DMS153 treated with DMSO at 0.1 percent for 48 hours (cell line): Measurements from ENCODE around the gene HASPIN.
"Not testable (repeated sequence)": the region's sequence is repeated elsewhere in the genome, so short reads cannot be mapped to it uniquely, and the experiment has no call there.

Experiments
- DNase-seq: peaks from one replicate; lab custom pipeline; 2025; ENCODE audit not compliant: unreplicated experiment; lab: John Stamatoyannopoulos, UW

HASPIN gene

DNA sequence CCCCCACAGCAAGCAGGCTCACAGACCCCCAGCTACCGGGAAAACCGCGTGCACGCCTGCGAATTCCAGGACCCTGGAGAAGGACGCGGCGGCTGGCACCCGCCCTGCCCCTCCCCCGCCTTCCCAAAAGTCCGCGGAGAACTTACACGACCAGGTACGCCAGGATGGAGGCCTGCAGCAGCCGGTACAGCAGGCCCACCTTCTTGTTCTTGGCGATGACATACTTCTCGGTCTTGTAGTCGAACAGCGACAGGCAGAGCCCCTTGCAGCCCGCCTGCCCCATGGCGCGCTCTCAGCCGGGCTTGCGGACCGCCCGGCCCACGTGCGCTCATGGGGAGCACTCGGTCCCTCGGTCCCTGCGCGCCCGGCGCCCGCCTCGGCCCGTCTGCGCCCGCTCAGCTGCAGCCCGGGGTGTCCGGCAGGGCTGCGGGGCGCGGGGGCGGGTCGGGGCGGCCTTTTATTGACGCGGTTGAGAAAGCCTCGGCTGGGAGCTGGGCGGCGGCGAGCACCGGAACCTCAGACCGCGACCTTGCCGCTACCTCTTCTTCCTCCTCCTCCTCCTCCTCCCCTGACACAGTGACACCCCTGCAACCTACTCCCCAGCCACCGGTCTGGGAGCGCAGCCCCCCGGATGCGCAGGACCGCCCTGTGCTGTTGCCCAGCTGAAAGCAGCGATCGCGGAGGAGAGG is 27.8 kb upstream of the HASPIN start, which contains the start of gene P2RX5:
Gene P2RX5, minus strand, starts transcription at position 433 of the 689 bp plus-strand sequence. Its CDS starts 150 bp downstream, at position 283.
- DNase-seq: no peak

- DNase-seq: no peak
Measured at GRCh38 chr17:3697103-3697476, 26.6 kb upstream of the HASPIN start.

DNA sequence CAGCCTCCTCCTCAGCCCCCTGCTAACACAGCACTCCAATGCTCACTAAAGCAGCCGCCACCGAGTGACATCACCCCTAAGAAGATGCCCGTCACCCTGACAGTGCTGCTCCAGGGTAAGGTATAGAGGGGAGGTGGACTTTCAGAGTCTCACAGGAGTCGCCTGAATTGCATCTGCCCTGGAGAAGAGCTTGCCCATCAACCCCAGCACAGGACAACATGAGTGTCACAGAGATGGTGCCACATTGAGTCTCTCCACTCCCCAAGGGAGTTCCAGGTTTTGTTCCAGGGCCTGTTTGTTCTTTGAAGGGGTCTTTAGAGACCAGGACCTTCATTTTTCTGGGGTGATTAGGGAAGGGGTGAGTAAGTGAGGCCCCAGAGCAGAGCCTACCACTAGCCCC is 25.6 kb upstream of the HASPIN start:
- no peak for DNase-seq

- DNase-seq: no peak
Measured at GRCh38 chr17:3699951-3700350, 23.8 kb upstream of the HASPIN start.

DNA sequence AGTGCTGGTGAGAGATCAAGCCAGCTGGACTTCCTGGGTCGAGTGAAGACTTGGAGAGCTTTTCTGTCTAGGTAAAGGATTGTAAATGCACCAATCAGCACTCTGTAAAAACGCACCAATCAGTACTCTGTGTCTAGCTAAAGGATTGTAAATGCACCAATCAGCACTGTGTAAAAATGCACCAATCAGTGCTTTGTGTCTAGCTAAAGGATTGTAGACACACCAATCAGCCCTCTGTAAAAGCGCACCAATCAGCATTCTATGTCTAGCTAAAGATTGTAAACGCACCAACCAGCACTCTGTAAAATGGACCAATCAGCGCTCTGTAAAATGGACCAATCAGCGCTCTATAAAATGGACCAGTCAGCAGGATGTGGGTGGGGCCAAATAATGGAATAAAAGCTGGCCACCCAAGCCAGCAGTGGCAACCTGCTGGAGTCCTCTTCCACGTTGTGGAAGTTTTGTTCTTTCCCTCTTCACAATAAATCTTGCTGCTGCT is 21.6 kb upstream of the HASPIN start:
- DNase-seq: not testable (repeated sequence)

GRCh38 chr17:3704931-3705717 is 18.6 kb upstream of the HASPIN start:
- no peak for DNase-seq

DNA sequence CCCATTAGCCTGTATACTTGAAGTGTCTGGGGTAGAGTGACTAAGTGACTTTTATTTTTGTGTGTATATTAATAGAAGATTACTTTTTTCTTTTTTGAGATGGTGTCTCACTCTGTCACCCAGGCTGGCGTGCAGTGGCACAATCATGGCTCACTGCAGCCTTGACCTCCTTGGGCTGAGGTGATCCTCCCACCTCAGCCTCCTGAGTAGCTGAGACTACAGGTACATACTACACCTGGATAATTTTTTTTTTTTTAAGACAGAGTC is 18.1 kb upstream of the HASPIN start:
- not testable (repeated sequence) for DNase-seq

DNA sequence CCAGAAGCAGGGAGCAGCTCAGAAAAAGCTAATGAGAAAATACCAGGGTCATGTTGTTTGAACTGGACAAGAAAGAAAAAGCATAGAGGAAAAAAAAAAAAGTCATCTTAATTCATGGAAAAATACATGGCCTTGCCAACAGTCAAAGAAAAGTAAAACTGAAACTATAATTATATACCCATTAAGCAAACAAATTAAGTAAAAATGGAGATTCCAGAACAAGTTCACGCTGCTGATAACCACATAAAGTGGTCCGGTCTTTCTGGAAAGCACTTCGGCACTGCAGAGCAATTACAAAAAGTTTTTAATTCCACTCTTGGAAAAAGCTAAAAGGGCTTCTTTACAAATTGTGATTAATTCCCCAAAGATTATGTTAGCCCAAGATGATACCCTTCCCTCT is 15.3 kb upstream of the HASPIN start:
- DNase-seq: no peak

DNA sequence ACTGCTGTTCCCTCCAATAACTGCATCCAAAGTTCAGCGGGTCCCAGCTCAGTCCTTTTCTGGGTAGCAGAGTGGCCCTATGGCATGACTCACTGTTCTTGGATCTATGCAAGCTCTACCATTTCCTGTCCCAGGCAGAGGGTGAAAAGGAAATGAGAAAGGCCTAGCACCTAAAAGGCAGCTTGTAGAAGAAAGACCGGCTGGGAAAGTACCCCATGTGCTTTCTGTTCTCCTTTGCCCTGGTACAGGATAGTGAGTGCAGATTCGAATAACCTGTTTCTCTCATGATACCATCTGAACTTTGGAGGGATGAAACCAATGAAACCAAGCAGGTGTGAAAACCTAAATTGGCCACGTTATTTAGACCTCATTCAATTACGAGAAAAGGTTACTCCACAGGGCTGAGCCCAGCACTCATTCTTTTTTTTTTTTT is 12.7 kb upstream of the HASPIN start:
- DNase-seq: no peak

GRCh38 chr17:3712811-3713463 is 10.8 kb upstream of the HASPIN start:
- no peak for DNase-seq

- DNase-seq: no peak
Measured at GRCh38 chr17:3715296-3715695, 8.4 kb upstream of the HASPIN start.

DNA sequence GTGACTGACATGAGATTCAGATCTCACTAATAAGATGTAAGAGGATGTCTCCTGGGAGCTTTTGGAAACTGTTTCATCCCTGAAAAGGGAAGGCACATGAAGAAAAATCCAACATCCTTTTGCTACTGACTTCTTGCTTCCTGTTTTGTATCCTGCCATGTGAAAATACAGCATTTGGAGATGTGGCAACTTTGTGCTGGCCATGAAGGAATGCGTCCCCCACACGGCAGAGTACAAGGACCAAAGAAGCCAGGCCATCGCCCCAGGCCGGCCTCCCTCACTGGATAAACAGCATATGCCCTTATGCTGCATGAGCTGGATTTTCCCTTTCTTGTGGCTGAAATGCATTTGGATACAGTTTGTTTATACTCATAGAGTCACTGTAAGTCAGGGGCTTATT is 5.5 kb upstream of the HASPIN start:
- no peak for DNase-seq

GRCh38 chr17:3719265-3719664 is 4.4 kb upstream of the HASPIN start:
- DNase-seq: no peak

- DNase-seq: no peak
Measured at GRCh38 chr17:3722716-3723115, 987 bp upstream of the HASPIN start.

- DNase-seq: no peak
Measured at GRCh38 chr17:3723188-3723555, 531 bp upstream of the HASPIN start.

- no peak for DNase-seq
Measured at GRCh38 chr17:3724378-3725077, 825 bp downstream of the HASPIN start.

DNA sequence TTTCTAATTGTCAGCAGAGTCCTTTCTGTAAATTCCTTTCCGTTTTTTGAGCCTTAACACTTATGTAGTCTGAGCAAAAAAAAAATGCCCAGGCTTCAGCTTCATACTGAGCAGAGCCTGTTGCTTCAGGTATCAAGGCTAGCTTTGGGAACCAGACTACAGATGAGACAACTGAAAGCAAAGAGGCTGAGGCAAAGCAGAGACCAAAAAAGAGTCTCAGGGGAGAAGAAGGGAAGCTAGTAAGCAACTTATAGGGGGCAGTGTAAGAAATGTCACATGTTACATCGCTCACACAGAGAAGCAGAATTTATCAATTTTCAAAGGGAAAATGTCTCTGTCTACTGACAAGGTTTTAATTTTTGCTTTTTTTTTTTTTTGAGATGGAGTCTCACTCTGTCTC is 3.3 kb downstream of the HASPIN start:
- no peak for DNase-seq

DNA sequence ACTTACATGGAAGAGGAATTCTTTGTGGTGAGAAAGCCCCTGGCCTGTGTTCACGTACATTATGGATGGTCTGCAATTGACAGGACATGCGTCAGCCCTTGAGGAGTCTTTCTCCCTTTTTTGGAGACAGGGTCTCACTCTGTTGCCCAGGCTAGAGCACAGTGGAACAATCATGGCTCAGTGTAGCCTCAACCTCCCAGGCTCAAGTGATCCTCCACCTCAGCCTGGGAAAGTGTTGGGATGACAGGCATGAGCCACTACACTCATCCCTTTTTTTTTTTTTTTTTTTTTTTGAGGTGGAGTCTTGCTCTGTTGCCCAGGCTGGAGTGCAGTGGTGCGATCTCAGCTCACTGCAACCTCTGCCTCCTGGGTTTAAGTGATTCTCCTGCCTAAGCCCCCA is 4.4 kb downstream of the HASPIN start:
- DNase-seq: not testable (repeated sequence)

DNA sequence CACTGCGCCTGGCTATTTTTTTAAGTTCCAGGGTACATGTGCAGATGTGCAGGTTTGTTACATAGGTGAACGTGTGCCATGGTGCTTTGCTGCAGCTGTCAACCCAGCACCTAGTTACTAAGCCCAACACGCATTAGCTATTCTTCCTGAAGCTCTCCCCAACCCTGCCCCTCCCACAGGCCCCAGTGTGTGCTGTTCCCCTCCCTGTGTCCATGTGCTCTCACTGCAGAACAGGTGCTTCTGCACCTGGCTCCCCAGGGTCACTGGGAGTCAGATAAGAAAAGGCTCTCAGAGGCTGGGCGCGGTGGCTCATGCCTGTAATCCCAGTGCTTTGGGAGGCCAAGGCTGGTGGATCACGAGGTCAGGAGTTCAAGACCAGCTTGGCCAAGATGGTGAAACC is 6.2 kb downstream of the HASPIN start:
- no peak for DNase-seq

DNA sequence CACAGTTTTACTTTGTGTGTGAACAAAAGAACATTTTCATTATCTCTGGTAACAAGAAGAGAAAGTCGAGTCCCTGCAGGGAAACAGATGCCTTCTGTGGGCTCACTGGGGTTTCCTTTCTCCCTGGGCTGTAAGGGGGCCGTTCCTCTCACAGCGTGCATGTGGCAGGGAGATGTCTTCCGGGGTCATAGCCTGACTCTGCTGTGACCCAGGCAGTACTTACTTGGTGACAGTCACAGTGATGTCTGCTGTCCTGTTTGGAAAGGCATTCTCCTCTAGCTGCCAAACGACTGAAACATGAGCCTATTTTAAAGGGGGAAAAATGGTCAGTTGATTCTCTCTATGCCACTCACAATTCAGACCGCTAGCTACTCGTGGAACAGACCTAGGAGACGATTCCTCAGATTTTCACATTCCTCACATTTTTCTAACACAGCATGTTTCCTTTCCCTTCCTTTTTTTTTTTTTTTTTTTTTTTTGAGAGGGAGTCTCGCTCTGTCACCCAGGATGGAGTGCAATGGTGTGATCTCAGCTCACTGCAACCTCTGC is 7.3 kb downstream of the HASPIN start:
- DNase-seq: no peak

DNA sequence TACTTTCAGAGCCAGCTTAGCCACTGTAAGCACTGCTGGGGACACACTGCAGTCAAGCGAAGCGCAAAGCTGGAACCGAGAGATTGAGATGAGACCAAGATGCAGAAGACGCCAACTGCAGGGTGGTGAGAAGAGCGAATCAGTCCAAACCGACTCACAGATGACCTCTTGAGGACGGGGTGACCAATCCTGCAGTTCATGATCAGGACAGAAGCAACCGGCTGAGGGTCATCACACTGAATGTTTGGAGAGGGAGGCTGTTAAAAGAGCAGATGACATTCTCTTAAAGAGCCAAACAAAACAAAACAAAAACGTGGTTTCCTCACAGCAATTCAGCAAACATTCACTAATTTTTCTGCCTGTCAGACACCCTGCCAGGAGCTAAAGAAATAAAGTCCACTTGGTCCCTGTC is 8.5 kb downstream of the HASPIN start:
- no peak for DNase-seq
